Panc1 (cell line): Measurements from ENCODE around the gene PAFAH1B2. TPM values are rescaled to one million over a fixed set of nuclear protein-coding genes. Genes with fewer than 3 reads are reported as not detected.
"Not testable (repeated sequence)": the region's sequence is repeated elsewhere in the genome, so short reads cannot be mapped to it uniquely, and the experiment has no call there.

Experiments used
- ATAC-seq: fragments of 200-7000 bp; cut with Tn5 transposase; 2 replicates; pipeline ENCODE4 v1.9.1; 2020; ENCODE audit warnings: mild to moderate bottlenecking, moderate library complexity
- BruUV-seq: library from RNA; stranded (reverse); fragments of 400-500 nt; replicated peaks from 2 replicates; lab custom pipeline; 2021; lab: Mats Ljungman, UMichigan
- CTCF ChIA-PET: fragments of 300-600 bp; sonication (Branson Sonifier 250); formaldehyde crosslinking; loops from one replicate; lab custom pipeline; 2022; ENCODE audit warnings: antibody characterized with exemption; lab: Charles Lee
- POLR2A ChIA-PET: fragments of 300-600 bp; sonication (Branson Sonifier 250); formaldehyde crosslinking; loops from one replicate; lab custom pipeline; 2022; ENCODE audit warnings: antibody characterized with exemption; lab: Charles Lee
- DNase-seq: peaks from one replicate; pipeline ENCODE4 v3.0.0-alpha.2; 2010; ENCODE audit warnings: low read depth, low spot score
- H3K27ac ChIP-seq: 2 replicates; pipeline ENCODE4 v1.5.1; 2011; ENCODE audit warnings: mild to moderate bottlenecking, low read length, inconsistent platforms
- H3K27me3 ChIP-seq: fragments of 200-500 bp; sonication (Bioruptor generic); 2 replicates; pipeline ENCODE4 v1.6.0; 2014; ENCODE audit warnings: low read length, inconsistent platforms; ENCODE audit not compliant: control insufficient read depth, insufficient read depth
- H3K36me3 ChIP-seq: fragments of 200-500 bp; sonication (Bioruptor generic); 2 replicates; pipeline ENCODE4 v1.5.1; 2014; ENCODE audit warnings: inconsistent platforms, mild to moderate bottlenecking, low read length, moderate library complexity; ENCODE audit not compliant: control insufficient read depth, insufficient read depth
- H3K4me1 ChIP-seq: 2 replicates; pipeline ENCODE4 v1.5.1; 2011; ENCODE audit warnings: inconsistent platforms, mild to moderate bottlenecking, low read length, moderate library complexity; ENCODE audit not compliant: control insufficient read depth, insufficient read depth
- H3K4me3 ChIP-seq, 2 experiments: 2 replicates each; pipeline ENCODE4 v1.5.1; 2011 to 2012; ENCODE audit warnings: low read depth in 2 of 2, low read length in 2 of 2, mild to moderate bottlenecking in 2 of 2, inconsistent platforms in 1 of 2, moderate library complexity in 1 of 2
- H3K9me3 ChIP-seq: fragments of 200-500 bp; sonication (Bioruptor generic); 2 replicates; pipeline ENCODE4 v1.5.1; 2014; ENCODE audit warnings: low read depth, mild to moderate bottlenecking, inconsistent platforms, low read length, moderate library complexity; ENCODE audit not compliant: control insufficient read depth, insufficient read depth
- CTCF ChIP-seq: fragments of 450-650 bp; IDR thresholded peaks from 2 replicates; pipeline ENCODE4 v1.5.1; 2017; ENCODE audit warnings: mild to moderate bottlenecking
- POLR2AphosphoS5 ChIP-seq: IDR thresholded peaks from 2 replicates; pipeline ENCODE4 v1.6.1; 2012; ENCODE audit warnings: mild to moderate bottlenecking, low read depth, low read length, moderate library complexity
- SIN3A ChIP-seq: IDR thresholded peaks from 2 replicates; pipeline ENCODE4 v1.6.1; 2012; ENCODE audit warnings: low read depth, mild to moderate bottlenecking, low read length, moderate library complexity, borderline replicate concordance; ENCODE audit not compliant: insufficient read depth
- TCF7L2 ChIP-seq: IDR thresholded peaks from 2 replicates; pipeline ENCODE4 v1.6.1; 2011; ENCODE audit warnings: mild to moderate bottlenecking, low read depth, low read length, inconsistent platforms
- in situ Hi-C: cut with HindIII; loops from 2 replicates; pipeline ENCODE4 v1.10.0; 2016; ENCODE audit warnings: low sequenced_read_pairs, low pct_unique_long_range_greater_than_20kb
- intact Hi-C: fragments of 100-400 bp; cut with micrococcal nuclease; formaldehyde crosslinking; loops from one replicate; pipeline ENCODE4 v1.10.0; 2022; ENCODE audit not compliant: unreplicated experiment
- total RNA-seq: library from RNA; stranded (reverse); gene quantifications from one replicate; pipeline ENCODE4 v1.2.1, GENCODE V29; 2021; ENCODE audit not compliant: unreplicated experiment
- TF ChIP-seq, protein P1 (sequence below), 2 experiments: IDR thresholded peaks; 2 replicates each; pipeline ENCODE4 v1.6.1; 2011 to 2012; ENCODE audit warnings: low read depth in 2 of 2, control low read depth in 1 of 2, low read length in 1 of 2, mild to moderate bottlenecking in 1 of 2, moderate library complexity in 1 of 2; ENCODE audit not compliant: insufficient read depth in 1 of 2

PAFAH1B2 gene
- total RNA-seq, 1 experiment from 2014 or later = 179 TPM

GRCh38 chr11:117182551-117182935 is 38.5 kb downstream of the PAFAH1B2 start:
- TF ChIP-seq POLR2AphosphoS5 = no peak
- in situ Hi-C loops = no loop called here
- CTCF ChIA-PET = no interaction called here

DNA sequence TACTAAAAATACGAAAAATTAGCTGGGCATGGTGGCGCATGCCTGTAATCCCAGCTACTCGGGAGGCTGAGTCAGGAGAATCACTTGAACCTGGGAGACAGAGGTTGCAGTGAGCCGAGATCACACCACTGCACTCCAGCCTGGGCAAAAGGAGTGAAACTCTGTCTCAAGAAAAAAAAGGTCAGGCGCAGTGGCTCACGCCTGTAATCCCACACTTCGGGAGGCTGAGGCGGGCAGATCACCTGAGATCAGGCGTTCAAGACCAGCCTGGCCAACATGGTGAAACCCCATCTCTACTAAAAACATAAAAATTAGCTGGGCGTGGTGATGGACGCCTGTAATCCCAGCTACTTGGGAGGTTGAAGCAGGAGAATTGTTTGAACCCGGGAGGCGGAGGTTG is 39.1 kb downstream of the PAFAH1B2 start:
- POLR2A ChIA-PET, ATAC-seq, H3K9me3 ChIP-seq, H3K27me3 ChIP-seq, intact Hi-C loops, in situ Hi-C loops, BruUV-seq, H3K4me3 ChIP-seq, H3K36me3 ChIP-seq, H3K27ac ChIP-seq, DNase-seq: not testable (repeated sequence)
- H3K4me1 ChIP-seq = peaks cover 11% of the 10 kb centered on the region
- CTCF ChIA-PET = interaction anchor here (0.7 kb wide), 1 partner anchor 1868 kb away, joined by 5 read pairs; no protein-coding TSS in a partner anchor

More at GRCh38 chr11:117182551-117182935, 38.5 kb downstream of the PAFAH1B2 start:
- Histone ChIP-seq H3K4me3 (no peak overlapping the region), H3K4me1 (peaks cover 18% of the 10 kb centered on the region), H3K36me3 (no peaks in the 10 kb centered on the region), H3K9me3 (no peaks in the 10 kb centered on the region), H3K27ac (no peak overlapping the region), H3K27me3 (no peaks in the 10 kb centered on the region)
- DNase-seq = no peak
- no TSS peak for BruUV-seq
- ATAC-seq = no peak
- intact Hi-C loops = no loop called here
- POLR2A ChIA-PET = no interaction called here

DNA sequence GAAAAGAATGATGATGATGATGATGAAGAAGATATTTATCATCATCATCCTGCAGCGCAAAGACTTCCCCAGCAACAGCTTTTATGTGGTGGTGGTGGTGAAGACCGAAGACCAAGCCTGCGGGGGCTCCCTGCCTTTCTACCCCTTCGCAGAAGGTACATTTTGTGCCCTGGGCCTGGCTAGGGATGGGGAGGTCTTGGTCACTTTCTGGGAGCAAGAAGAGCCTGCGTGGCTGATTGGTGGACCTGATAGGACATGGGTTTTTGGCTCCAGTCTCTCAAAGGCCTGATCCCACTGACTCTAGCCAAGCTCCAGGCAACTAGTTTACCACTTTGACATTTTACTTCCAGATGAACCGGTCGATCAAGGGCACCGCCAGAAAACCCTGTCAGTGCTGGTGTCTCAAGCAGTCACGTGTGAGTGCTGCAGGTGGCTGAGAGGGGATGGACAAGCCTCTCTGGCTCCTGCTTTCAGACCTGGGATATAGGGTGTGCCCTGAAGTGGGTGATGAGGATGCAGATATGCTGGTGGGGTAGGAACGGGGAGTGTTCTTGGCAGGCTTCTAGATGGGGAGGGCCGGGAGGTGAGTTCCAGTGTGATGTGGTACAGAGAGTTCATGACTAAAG is 39.8 kb downstream of the PAFAH1B2 start:
- ATAC-seq (no peak), DNase-seq (no peak)
- Histone ChIP-seq H3K4me3 (no peak overlapping the region), H3K27ac (no peak overlapping the region), H3K9me3 (no peaks in the 10 kb centered on the region), H3K4me1 (peaks cover 10% of the 10 kb centered on the region), H3K36me3 (no peaks in the 10 kb centered on the region), H3K27me3 (no peaks in the 10 kb centered on the region)
- in situ Hi-C loops (no loop called here), intact Hi-C loops (no loop called here)
- TF ChIP-seq, protein P1, sequence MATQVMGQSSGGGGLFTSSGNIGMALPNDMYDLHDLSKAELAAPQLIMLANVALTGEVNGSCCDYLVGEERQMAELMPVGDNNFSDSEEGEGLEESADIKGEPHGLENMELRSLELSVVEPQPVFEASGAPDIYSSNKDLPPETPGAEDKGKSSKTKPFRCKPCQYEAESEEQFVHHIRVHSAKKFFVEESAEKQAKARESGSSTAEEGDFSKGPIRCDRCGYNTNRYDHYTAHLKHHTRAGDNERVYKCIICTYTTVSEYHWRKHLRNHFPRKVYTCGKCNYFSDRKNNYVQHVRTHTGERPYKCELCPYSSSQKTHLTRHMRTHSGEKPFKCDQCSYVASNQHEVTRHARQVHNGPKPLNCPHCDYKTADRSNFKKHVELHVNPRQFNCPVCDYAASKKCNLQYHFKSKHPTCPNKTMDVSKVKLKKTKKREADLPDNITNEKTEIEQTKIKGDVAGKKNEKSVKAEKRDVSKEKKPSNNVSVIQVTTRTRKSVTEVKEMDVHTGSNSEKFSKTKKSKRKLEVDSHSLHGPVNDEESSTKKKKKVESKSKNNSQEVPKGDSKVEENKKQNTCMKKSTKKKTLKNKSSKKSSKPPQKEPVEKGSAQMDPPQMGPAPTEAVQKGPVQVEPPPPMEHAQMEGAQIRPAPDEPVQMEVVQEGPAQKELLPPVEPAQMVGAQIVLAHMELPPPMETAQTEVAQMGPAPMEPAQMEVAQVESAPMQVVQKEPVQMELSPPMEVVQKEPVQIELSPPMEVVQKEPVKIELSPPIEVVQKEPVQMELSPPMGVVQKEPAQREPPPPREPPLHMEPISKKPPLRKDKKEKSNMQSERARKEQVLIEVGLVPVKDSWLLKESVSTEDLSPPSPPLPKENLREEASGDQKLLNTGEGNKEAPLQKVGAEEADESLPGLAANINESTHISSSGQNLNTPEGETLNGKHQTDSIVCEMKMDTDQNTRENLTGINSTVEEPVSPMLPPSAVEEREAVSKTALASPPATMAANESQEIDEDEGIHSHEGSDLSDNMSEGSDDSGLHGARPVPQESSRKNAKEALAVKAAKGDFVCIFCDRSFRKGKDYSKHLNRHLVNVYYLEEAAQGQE (IDR thresholded peaks at IDR 0.05; ENCODE audit: insufficient read depth in 1 of 2, low read depth in 2 of 2, low read length in 1 of 2) = no peak
- TF ChIP-seq POLR2AphosphoS5 (no peak), CTCF (no peak), TCF7L2 (no peak), SIN3A (no peak)
- BruUV-seq = no TSS peak
- ChIA-PET CTCF (interaction anchor here (0.7 kb wide), 1 partner anchor 1868 kb away, joined by 5 read pairs; no protein-coding TSS in a partner anchor), POLR2A (no interaction called here)
